ENCODE results near the gene GABBR2.
"Not testable (repeated sequence)": the region's sequence is repeated elsewhere in the genome, so short reads cannot be mapped to it uniquely, and the experiment has no call there.

Gene GABBR2

GRCh38 chr9:98686961-98687855 lies 21.5 kb downstream of the GABBR2 start:
- DNase-seq (ENCODE audit: low read depth in 2 of 2), result no peak

DNA sequence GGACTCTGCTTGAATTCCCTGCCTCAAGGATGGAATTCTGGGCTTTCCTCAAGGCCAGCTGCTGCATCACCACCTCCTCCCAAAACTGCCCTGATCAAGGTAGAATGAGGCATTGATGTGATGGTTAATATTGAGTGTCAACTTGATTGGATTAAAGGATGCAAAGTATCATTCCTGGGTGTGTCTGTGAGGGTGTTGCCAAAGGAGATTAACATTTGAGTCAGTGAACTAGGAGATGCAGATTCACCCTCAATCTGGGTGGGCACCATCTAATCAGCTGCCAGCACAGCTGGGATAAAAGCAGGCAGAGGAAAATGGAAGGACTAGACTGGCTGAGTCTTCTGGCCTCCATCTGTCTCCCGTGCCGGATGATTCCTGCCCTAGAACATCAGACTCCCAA lies 23.9 kb downstream of the GABBR2 start:
- DNase-seq (ENCODE audit: low read depth in 2 of 2), result not testable (repeated sequence)

- peak; percentile 4 to 5 for DNase-seq (ENCODE audit: low read depth in 2 of 2)
Observed at GRCh38 chr9:98678244-98678842, 30.4 kb downstream of the GABBR2 start.

DNA sequence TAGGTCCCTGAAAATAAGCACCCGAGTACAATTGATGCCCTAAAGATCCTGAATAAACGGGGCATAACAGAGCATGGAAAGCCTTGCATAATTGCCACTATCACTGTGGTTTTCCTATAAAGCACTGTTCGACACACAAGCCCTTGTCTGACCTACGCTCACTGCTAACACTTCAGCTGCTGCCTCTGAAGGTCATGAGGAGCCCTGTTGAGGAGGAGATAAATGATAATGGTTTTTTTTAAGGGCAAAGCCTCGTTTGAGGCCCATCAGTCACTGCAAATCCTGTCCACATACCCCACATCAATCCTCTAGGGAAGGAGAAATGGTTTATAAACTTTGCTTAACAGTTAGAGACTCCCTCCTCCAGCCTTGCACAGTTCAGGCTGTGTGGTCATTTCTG lies 35.1 kb downstream of the GABBR2 start:
- DNase-seq (ENCODE audit: low read depth in 2 of 2), result no peak

GRCh38 chr9:98667005-98667640 lies 41.6 kb downstream of the GABBR2 start:
- no peak for DNase-seq (ENCODE audit: low read depth in 2 of 2)

GRCh38 chr9:98665501-98665900 lies 43.2 kb downstream of the GABBR2 start:
- DNase-seq (ENCODE audit: low read depth in 2 of 2), result no peak

DNA sequence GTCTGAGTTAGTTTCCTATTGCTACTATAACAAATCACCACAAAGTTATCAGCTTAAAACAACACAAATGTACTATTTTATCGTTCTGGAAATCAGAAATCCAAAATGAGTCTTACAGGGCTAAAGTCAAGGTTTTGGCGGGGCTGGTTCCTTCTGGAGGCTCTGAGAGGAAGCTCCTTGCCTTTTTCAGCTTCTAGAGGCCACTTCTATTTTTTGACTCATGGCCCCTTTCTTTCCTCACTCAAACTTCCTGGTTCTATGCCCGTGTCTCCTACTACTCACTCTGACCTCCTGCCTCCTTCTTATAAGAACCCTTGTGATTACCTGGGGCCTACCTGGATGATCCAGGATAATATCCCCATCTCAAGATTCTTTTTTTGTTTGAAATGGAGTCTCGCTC lies 48.2 kb downstream of the GABBR2 start:
- DNase-seq (ENCODE audit: low read depth in 2 of 2), result no peak

- no peak for DNase-seq (ENCODE audit: low read depth in 2 of 2)
Observed at GRCh38 chr9:98658951-98659351, 49.8 kb downstream of the GABBR2 start.

DNA sequence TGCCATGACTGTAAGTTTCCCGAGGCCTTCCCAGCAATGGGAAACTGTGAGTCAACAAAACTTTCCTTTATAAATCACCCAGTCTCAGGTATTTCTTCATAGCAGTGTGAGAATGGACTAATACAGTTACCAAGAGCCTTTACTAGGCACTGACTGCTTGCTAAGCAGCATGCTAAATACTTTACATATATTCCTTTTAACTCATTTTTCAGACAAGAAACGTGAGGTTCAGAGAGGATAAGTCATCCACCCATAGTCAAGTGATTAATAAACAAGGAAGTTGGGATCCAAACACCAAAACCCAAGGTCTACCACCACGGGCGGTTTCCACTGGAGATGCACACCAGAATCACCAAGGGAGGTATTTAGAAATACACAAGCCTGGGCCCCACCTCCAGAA lies 50.8 kb downstream of the GABBR2 start:
- DNase-seq (ENCODE audit: low read depth in 2 of 2), result no peak

- no peak for DNase-seq (ENCODE audit: low read depth in 2 of 2)
Observed at GRCh38 chr9:98656511-98656910, 52.2 kb downstream of the GABBR2 start.

- DNase-seq (ENCODE audit: low read depth in 2 of 2), result not testable (repeated sequence)
Observed at GRCh38 chr9:98655428-98655827, 53.3 kb downstream of the GABBR2 start.

DNA sequence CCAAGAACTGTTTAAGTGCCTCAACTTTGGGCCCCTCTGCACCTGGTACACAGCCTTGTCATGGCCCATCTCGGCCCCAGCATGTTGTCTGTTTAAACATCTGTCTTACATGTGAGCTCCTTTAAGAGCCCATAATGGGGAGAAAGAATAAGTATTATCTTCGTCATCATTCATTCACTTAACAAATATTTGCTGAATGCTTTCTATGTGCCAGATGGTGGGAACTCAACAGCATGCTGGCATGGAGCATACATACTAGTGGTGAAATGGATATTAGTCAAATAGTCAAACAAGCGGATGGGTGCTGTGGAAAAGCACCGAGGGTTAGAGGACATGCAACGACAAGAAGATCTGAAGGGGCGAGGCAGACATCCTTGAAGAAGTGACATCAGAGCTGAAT lies 54.5 kb downstream of the GABBR2 start:
- DNase-seq (ENCODE audit: low read depth in 2 of 2), result no peak

DNA sequence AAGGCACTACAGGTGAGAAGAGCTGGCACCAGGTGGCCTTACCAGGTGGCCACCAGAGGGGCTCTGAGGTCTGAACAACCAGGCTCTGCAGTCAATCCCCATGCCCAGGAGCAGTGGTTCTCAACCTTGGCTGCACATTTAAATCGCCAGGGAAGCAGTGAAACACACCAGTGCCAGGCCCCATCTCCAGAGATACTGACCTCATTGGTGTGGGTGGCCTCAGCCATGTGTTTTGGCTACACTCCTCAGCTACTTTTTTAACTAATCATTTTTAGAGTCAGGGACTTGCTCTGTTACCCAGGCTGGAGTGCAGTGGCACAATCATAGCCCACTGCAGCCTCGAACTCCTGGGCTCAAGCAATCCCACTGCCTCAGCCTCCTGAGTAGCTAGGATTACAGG lies 56.0 kb downstream of the GABBR2 start:
- DNase-seq (ENCODE audit: low read depth in 2 of 2), result no peak

DNA sequence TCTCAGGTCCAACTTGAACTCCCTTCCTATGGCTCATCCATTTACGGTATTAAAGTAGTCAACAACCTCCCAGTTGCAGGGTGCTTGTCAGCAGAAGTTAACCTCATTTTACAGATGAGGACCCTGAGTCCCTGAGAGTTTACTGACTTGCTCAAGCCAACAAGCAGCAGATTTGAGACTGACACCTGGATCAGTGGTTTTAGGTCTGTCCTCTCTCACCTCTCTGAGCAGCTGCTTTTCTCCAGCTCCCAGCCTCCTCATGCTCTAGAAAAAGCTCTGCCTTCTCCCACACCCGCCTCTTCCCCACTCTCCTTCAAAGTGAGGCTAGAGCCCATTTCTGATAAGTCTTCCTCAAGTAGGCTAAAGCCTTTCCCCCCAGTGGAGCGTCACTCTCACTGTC lies 56.4 kb downstream of the GABBR2 start:
- DNase-seq (ENCODE audit: low read depth in 2 of 2), result no peak

GRCh38 chr9:98647236-98647635 lies 61.5 kb downstream of the GABBR2 start:
- no peak for DNase-seq (ENCODE audit: low read depth in 2 of 2)

DNA sequence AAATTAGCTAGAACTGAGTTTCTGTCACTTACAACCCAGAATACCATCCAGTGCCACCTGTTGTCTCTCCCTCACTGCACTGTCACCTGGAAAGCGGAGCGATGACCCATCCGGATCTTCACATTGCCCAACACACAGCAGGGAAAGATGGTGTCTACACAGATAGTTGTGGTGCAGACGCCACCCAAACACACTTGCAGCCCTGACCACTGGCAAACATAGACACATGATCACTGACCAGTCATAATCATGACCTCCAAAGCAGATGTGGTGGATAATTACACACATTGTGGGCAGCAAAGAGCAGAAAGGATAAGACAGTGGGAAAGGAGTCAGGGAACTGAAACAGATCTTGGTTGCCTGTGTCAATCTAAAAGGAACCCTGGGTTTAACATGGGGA lies 64.7 kb downstream of the GABBR2 start:
- DNase-seq (ENCODE audit: low read depth in 2 of 2), result no peak

DNA sequence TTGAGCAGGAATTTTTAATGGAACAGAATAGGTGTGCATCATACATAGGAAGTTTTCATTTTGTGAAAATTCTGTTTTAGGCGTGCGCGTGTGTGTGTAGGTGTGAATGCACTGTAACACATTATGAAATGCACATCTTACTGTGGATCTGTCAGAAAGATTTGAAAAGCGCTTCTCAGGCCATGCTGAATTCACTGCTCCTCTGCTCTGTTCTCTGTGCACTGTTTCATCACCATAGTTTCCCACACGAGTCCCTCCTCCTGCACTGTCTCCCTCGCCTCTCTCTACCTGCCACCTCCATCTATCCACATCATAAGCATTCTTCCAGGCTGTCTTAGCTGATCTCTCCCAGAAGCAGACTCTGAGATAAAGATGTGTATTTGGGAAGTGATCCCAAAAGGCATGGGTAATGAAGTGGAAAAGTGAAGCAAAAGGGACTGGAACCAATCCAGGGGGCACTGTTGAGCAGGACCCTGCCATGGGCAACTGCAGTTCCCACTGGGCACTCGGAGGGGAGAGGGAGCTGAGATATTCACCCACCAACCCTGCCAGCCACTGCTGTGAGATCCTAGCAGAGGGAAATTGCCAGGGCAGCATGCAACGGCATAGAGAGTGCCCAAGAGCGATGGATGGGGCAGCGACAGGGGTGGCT lies 65.9 kb downstream of the GABBR2 start:
- no peak for DNase-seq (ENCODE audit: low read depth in 2 of 2)

GRCh38 chr9:98641695-98642094 lies 67.0 kb downstream of the GABBR2 start:
- no peak for DNase-seq (ENCODE audit: low read depth in 2 of 2)

DNA sequence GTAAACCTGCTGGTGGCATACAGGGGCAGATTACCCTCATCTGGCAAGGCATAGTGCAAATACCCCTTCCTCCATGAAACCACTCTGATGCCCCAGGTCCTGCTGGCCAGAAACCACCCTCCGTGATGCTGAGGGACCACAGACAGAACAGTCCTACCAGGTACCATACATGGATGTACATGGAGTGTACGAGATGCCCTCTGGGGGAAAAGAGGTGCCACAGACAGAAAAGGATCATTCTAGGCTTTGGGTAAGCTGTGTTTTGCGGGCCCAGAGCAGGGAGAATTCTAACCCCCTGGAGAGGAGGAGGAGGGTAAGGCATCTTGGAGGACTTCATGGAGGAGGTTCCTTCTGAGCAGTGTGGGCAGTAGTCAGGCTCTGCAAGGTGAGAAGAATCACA lies 68.3 kb downstream of the GABBR2 start:
- DNase-seq (ENCODE audit: low read depth in 2 of 2), result no peak

DNA sequence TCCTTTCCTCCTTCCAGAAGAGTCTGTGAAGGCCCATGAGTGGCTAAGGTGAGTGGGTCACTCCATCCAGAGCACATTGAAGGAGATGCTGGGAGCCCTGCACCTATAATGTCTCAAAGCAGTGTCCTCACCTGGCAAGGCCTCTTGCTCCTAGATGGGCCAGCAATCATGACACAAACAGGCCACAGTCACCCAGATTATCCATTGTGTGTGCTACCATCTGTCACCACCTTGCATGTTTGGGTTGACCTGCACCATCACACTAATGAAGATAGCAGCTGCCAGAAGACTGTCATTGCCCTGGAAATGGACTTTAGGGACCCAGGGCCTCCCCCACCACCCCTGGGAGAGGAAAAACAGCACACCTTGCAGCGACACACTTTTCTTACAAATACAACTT lies 69.6 kb downstream of the GABBR2 start:
- DNase-seq (ENCODE audit: low read depth in 2 of 2), result no peak

GRCh38 chr9:98637381-98637780 lies 71.4 kb downstream of the GABBR2 start:
- DNase-seq (ENCODE audit: low read depth in 2 of 2), result no peak

DNA sequence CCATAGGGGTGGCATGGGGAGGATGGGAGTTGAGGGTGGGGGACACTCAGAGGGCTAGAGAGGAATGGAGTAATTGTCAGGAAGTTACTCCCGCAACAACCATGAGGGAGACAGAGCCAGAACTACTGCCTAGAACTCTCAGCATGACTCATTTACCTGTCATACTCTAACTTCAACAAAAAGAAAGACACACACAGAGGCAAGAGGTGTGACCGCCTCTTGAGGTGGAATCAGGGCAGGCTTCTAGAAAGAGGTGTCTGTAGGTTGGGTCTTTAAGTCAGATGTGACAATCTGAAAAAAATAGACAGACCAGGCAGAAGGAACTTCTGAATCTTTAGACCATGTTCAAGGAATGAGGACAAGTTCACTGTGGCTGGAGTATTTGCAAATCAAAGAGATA lies 73.4 kb downstream of the GABBR2 start:
- DNase-seq (ENCODE audit: low read depth in 2 of 2), result no peak
